ENCODE measurements around the gene C2CD2. TPM values are rescaled to one million over a fixed set of nuclear protein-coding genes. Genes with fewer than 3 reads are reported as not detected.

The C2CD2 gene
- total and polyA plus RNA-seq, 8 donors = 7.9 to 16.8 (median 11.3) TPM

GRCh38 chr21:41873005-41873404 lies 80.8 kb downstream of the C2CD2 start:
- Histone ChIP-seq H3K4me3 (no peak overlapping the region), H3K9me3 (no peaks in the 10 kb centered on the region), H3K27me3 (no peaks in the 10 kb centered on the region), H3K27ac (no peak overlapping the region), H3K4me1 (peaks cover 4 to 7% (median 6%) of the 10 kb centered on the region in 3 donors), H3K36me3 (no peaks in the 10 kb centered on the region)
- no peak for TF ChIP-seq CTCF (IDR thresholded peaks at IDR 0.05)
- intact Hi-C loops (cut with DNase I) = no loop called here
- no peak for ATAC-seq
- no peak for FAIRE-seq
- WGBS, 2 donors = 83 to 84% methylated on average over 13 of the region's 13 CpGs
- no peak for DNase-seq

- ATAC-seq (no peak), FAIRE-seq (no peak), DNase-seq (no peak)
- no peaks in the 10 kb centered on the region for H3K9me3 ChIP-seq
- no peaks in the 10 kb centered on the region for H3K27me3 ChIP-seq
- H3K27ac ChIP-seq = no peak overlapping the region
- 93 to 96% methylated on average over 15 of the region's 15 CpGs for WGBS, 2 donors
- no peaks in the 10 kb centered on the region for H3K4me1 ChIP-seq
- no peak overlapping the region for H3K4me3 ChIP-seq
- intact Hi-C loops (cut with DNase I) = no loop called here
- no peak for TF ChIP-seq CTCF (IDR thresholded peaks at IDR 0.05)
- H3K36me3 ChIP-seq = no peaks in the 10 kb centered on the region
Measured at GRCh38 chr21:41871293-41872030, 82.4 kb downstream of the C2CD2 start.

- no peaks in the 10 kb centered on the region for H3K4me1 ChIP-seq
- intact Hi-C loops (cut with DNase I) = no loop called here
- no peak overlapping the region for H3K4me3 ChIP-seq
- WGBS, 2 donors = 84 to 91% methylated on average over 9 of the region's 9 CpGs
- ATAC-seq = no peak
- H3K36me3 ChIP-seq = no peaks in the 10 kb centered on the region
- no peak overlapping the region for H3K27ac ChIP-seq
- no peaks in the 10 kb centered on the region for H3K9me3 ChIP-seq
- TF ChIP-seq CTCF (IDR thresholded peaks at IDR 0.05) = no peak
- DNase-seq = no peak
- H3K27me3 ChIP-seq = no peaks in the 10 kb centered on the region
- no peak for FAIRE-seq
Measured at GRCh38 chr21:41869771-41870170, 84.0 kb downstream of the C2CD2 start.

- Histone ChIP-seq H3K4me3 (no peak overlapping the region), H3K27ac (no peak overlapping the region), H3K36me3 (no peaks in the 10 kb centered on the region), H3K27me3 (no peaks in the 10 kb centered on the region), H3K9me3 (no peaks in the 10 kb centered on the region), H3K4me1 (peaks cover 0 to 3% (median 0%) of the 10 kb centered on the region in 3 donors)
- ATAC-seq (peak in 1 of 4 donors; percentile 10), FAIRE-seq (no peak), DNase-seq (no peak)
- no peak for TF ChIP-seq CTCF (IDR thresholded peaks at IDR 0.05)
- 53 to 57% methylated on average over 10 of the region's 10 CpGs for WGBS, 2 donors
- intact Hi-C loops (cut with DNase I) = no loop called here
Measured at GRCh38 chr21:41868062-41868710, 85.6 kb downstream of the C2CD2 start.

GRCh38 chr21:41867313-41867712 lies 86.5 kb downstream of the C2CD2 start:
- intact Hi-C loops (cut with DNase I) = no loop called here
- no peak for ATAC-seq
- FAIRE-seq = no peak
- DNase-seq = no peak
- no peak for TF ChIP-seq CTCF (IDR thresholded peaks at IDR 0.05)
- 91 to 94% methylated on average over 8 of the region's 8 CpGs for WGBS, 2 donors
- Histone ChIP-seq H3K27ac (no peak overlapping the region), H3K27me3 (no peaks in the 10 kb centered on the region), H3K4me3 (no peak overlapping the region), H3K4me1 (peaks cover 0 to 6% (median 0%) of the 10 kb centered on the region in 3 donors), H3K9me3 (no peaks in the 10 kb centered on the region), H3K36me3 (no peaks in the 10 kb centered on the region)
